SHP77 treated with DMSO at 0.1 percent for 48 hours (cell line): Measurements from ENCODE around the gene INHBE.
"Not testable (repeated sequence)": the region's sequence is repeated elsewhere in the genome, so short reads cannot be mapped to it uniquely, and the experiment has no call there.

ENCODE experiments used
- DNase-seq: peaks from one replicate; lab custom pipeline; 2025; lab: John Stamatoyannopoulos, UW

The INHBE gene

DNA sequence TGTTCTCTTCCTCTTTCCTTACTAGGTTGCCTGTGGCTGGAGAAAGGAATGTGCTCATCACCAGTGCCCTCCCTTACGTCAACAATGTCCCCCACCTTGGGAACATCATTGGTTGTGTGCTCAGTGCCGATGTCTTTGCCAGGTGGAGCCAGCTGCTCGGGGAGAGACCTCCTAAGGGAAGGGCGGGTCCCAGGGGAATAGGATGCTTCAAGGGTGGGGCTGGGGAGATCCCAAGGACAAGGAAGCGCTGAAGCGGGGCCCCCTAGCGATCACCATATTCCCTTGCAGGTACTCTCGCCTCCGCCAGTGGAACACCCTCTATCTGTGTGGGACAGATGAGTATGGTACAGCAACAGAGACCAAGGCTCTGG lies 43.0 kb downstream of the INHBE start:
- DNase-seq: no peak

DNA sequence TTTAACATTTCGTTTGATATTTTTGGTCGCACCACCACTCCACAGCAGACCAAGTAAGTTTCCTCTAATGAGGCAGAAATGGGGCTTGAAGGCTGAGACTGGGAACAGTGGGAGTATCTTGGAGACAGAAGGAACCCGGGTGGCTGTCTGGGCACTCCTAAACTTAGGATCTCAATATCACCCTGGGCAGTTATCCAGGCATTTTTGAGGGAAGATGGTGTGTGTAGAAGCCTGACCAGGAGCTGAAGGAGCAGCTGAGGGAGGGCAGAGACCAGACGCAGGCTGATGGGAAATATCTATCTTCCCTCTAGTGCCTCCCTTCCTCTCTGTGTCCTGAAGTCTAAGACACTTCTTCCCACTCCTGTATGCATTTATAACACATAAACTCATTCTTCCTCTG lies 43.5 kb downstream of the INHBE start:
- no peak for DNase-seq

DNA sequence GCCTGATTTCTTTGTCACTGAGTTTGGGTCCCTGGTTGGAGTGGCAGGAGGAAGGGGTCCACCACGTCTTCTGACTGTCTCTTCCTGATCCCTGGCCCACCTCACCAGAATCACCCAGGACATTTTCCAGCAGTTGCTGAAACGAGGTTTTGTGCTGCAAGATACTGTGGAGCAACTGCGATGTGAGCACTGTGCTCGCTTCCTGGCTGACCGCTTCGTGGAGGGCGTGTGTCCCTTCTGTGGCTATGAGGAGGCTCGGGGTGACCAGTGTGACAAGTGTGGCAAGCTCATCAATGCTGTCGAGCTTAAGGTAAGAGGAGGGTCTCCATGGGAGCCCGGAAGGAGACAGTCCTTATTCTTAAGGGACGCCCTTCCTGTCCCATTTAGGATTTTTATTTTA lies 45.1 kb downstream of the INHBE start:
- no peak for DNase-seq

DNA sequence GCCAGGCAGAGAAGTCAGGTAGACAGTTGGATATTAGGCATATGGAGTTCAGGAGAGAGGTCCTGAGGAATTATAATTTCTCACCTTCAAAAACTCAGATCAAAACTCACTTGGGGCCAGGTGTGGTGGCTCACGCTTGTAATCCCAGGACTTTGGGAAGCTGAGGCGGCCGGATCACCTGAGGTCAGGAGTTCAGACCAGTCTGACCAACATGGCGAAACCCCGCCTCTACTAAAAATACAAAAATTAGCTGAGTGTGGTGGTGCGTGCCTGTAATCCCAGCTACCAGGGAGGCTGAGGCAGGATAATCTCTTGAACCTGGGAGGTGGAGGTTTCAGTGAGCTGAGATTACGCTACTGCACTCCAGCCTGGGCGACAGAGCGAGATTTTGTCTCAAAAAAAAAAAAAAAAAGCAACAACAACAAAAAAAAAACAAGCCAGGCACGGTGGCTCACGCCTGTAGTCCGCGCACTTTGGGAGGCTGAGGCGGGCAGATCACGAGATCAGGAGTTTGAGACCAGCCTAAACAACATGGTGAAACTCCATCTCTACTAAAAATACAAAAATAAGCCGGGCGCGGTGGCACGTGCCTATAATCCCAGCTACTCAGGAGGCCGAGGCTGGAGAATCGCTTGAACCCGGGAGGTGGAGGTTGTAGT lies 47.3 kb downstream of the INHBE start:
- not testable (repeated sequence) for DNase-seq

DNA sequence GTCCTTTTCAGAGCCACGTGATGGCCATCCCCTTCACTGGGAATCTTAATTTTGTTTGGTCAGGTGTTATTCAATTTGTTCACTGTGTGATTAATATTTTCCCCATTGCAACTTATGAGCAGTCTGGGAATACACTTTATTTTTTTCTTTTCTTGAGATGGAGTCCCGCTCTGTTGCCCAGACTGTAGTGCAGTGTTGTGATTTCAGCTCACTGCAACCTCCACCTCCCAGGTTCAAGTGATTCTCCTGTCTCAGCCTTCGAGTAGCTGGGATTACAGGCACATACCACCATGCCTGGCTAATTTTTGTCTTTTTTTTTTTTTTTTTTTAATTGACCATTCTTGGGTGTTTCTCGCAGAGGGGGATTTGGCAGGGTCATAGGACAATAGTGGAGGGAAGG lies 51.4 kb downstream of the INHBE start:
- DNase-seq: not testable (repeated sequence)
